UCSD-AML1 (cell line): ENCODE results near the gene VIT.
"Not testable (repeated sequence)": the region's sequence is repeated elsewhere in the genome, so short reads cannot be mapped to it uniquely, and the experiment has no call there.

Experiments
- DNase-seq: peaks from one replicate; lab custom pipeline; 2025; ENCODE audit not compliant: unreplicated experiment; lab: John Stamatoyannopoulos, UW

The VIT gene

DNA sequence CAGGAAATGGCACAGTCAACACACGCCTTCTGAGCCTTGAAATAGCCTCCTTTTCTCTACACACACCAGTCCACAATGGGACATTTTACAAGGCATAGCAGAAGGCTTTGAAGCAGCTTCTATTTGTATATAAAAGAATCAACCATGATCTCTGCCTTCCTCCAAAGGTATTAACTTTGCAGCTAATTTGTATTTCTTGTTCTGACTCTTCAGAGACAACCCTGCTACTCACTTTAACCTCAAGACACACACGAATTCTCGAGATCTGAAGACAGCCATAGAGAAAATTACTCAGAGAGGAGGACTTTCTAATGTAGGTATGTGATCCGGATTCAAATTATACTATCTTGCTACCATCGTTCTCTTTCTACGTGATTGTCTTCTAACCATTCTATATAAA, 104.6 kb downstream of the VIT start:
- no peak for DNase-seq

GRCh38 chr2:36802952-36803351, 106.4 kb downstream of the VIT start:
- DNase-seq = no peak

DNA sequence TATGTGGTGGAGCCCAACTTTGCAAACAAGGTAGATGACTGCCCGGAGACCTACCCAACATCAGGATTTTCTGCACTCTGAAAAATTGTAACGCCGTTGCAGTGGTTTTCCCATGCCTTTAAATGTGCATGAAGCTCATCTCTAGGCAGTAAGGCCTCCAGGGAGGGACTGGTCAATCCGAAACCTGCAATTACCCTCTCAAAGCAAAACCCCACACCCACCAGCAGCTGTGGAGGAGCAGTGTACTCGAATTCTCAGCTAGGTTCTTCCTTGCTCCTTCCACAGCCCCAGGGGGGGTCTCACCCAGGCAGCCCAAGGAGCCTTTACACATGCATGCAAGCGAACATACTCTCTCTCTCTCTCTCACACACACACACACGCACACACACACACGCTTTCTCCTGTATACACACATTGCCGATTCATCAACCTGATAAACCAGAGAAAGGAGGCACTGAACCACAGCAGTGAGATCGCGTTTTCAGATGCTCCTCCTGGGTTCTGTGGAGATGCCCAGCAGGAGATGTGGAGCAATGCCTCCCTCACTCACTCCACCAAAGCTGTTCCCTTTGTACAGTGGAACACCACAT, 109.2 kb downstream of the VIT start:
- DNase-seq = no peak

DNA sequence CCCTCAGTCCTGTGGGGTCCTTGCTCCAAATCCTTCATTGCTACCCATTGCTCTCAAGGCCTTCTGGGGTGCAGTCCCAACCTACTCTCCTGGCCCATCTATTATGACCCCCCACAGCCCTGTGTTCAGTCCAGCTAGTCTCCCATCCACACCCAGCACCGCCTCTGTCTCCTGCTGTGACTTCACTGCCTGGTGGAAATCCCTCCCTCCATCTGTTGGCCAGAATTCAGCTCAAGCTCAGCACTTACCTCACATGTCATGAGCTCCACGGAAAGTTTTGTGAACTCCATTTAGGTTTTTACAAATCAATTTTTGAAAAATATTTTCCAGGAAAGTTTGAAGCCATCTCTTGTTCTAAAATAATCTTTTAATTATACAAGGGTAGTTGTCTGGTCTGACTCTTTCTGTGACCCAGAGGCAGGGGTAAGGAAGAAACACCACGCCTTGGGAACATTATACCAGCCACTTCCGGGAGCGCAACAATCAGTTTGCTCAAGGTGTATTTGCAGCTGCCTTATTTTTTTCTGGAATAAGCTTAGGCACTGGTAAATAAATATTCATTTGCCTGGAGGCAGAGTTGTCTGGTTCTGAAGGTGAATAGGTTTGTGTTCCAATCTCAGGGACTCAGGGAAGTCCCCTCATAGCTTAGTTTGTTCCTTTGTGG, 110.8 kb downstream of the VIT start:
- DNase-seq = no peak

DNA sequence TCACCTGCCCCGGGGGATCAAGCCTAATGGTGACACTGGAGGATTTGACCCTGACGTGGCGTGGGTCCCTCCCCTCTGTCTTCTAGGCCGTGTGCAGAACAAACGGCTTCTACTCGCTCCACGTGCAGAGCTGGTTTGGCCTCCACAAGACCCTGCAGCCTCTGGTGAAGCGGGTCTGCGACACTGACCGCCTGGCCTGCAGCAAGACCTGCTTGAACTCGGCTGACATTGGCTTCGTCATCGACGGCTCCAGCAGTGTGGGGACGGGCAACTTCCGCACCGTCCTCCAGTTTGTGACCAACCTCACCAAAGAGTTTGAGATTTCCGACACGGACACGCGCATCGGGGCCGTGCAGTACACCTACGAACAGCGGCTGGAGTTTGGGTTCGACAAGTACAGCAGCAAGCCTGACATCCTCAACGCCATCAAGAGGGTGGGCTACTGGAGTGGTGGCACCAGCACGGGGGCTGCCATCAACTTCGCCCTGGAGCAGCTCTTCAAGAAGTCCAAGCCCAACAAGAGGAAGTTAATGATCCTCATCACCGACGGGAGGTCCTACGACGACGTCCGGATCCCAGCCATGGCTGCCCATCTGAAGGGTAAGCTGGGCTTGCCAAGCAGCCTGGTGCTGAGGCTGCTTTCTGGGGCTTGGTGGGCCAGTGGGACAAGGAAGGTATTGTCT, 112.0 kb downstream of the VIT start:
- no peak for DNase-seq

GRCh38 chr2:36809069-36809445, 112.5 kb downstream of the VIT start:
- no peak for DNase-seq

GRCh38 chr2:36811071-36811470, 114.6 kb downstream of the VIT start:
- no peak for DNase-seq

GRCh38 chr2:36812196-36812595, 115.7 kb downstream of the VIT start:
- no peak for DNase-seq

- no peak for DNase-seq
Observed at GRCh38 chr2:36818542-36818941, 122.0 kb downstream of the VIT start.

DNA sequence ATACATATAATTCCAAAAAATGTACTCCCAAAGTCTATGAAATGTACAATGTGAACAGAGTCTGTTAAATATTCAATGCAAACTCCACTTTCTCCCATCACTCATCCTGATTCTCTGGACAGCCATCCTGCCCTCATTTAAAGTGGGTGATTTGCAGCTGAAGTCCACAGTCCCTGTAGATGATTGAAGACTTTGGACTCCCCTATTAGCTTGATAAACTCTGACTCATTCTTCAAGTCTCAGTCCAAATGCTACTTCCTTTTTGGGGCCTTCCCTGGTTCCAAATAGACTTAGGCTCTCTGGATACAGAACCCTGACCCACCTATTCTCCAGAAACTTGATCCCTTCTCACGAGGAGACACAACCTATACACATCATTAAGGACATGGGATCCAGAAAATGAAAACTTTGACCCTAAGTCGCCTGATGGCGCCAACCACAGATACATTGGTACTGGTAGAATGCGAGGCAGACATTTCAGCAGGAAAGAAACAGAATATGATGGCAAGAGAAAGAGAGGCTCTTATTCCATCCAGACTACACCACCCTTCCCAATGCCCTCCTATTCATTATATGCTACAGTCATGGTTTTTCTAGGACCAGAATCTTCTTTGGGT, 122.7 kb downstream of the VIT start:
- peak; percentile 20 for DNase-seq

DNA sequence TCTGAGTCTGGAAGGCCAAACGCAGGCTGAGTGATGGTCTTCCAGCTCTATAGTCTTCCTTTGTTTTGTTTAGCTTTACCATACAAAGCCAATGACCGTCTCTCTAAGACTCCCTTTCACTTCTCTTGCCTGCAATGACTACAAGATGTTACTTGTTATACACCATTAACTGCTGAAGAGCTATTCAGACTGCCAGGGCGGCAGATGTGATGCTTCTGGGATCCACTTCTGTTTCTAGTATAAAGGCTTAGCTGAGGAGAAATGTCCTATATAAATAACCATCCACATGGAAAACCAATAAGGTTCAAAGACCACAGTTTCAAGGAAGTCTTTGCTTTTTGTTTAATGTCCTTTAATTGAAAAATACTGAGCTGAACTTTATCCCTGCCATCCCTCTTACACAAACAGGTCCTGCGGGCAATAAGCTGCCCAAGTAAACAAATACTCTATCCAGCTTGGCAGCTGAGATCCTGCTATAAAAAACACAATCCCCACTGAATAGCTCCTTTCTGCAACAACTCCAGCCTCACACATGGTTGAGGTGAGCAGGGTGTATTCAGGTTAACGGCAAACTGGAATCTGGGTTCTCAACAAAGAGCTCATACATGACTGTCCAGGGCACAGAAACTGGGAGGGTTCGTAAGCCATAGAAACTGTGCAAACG, 124.6 kb downstream of the VIT start:
- DNase-seq = no peak

DNA sequence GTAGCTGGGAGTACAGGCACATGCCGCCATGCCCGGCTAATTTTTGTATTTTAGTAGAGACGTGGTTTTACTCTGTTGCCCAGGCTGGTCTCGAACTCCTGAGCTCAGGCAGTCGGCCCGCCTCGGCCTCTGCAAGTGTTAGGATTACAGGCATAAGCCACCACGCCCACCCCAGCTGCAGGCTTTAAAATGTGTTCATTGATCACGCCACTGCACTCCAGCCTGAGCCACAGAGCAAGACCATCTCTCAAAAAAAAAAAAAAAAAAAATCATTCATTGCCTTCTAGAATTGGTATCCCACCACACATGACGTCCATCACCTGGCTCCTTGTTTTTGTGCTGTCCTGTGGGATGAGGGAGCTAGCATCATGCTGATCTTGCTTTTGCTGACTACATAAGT, 127.4 kb downstream of the VIT start:
- DNase-seq = no peak

DNA sequence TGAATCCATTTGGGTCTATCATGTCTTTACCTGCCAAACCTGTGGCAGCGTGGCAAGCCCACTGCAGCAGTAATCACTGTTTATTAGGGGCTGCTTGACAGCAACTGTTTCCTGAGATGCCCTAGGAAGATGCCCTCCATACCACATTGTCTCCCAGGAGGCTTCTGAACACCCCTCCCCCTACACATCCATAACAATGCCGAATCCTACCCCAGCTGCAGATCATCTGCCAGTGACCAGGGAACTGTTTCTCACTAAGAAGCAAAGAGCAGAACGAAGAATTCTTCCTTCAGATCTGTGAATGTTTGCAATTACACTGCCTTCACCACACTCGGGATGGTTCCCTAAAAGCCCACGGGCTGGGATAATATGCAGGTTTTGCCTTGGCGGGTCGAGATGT, 127.8 kb downstream of the VIT start:
- DNase-seq = no peak

DNA sequence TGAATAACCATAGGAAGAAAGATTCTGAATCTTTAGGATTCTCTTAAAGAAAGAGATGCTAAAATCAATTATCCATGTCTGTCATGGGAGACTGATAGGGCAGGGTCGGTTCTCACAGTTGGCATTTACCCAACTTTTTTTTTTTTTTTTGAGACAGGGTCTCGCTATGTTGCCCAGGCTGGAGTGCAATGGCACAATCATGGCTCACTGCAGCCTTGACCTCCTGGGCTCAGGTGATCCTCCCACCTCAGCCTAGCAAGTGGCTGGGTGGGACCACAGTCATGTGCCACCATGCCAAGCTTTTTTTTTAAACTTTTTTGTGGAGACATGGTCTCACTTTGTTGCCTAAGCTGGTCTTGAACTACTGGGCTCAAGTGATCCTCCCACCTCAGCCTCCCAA, 128.2 kb downstream of the VIT start:
- not testable (repeated sequence) for DNase-seq

- DNase-seq = no peak
Observed at GRCh38 chr2:36831185-36831584, 134.7 kb downstream of the VIT start.

DNA sequence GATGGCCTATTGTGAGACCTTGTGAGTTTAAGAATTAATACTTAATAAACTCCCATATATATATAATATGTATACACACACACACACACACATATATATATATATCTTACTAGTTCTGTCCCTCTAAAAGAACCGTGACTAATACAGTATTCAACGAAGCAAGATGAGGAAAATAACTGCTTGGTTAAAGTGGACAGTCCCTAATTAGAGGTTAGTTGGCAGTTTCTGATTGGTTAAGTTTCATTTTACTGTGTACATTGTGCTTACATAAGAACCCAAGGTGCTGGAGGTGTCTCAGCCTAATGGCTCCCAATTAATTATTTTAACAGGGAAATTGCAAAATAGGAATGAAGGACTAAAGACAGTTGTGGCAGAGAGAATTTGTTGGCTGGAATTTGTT, 137.7 kb downstream of the VIT start:
- DNase-seq = no peak

GRCh38 chr2:36834731-36835524, 138.4 kb downstream of the VIT start:
- DNase-seq = no peak

DNA sequence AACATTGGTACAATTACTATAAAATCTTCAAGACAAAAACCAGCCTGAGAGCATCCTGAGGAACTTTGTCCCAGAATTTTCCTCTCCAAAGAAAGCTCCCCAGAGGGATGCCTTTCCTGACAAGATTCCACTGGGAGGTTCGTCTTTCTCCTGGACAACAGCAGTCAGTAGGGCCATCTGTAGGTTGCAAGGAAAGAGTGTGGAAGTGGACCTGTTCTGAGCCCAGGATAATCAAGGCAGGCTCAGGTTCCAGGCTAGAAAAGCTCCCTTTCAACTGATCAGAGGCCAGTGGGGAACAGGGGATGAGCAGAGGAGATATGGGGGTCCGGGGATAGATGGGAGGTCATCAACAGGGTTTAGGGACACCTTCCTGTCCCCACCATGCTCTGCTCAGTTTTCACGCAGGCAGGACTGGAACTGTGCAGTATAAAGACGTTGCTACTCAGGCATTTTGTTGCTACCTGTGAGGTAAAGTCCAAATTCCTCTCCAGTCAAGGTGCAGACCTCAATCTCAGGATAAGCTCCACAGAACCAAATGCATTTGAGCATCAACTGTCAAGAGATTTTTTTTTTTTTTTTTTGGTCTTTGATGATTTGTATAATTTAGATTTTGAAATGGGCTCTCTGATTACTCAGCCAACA, 143.6 kb downstream of the VIT start:
- DNase-seq = no peak

GRCh38 chr2:36843838-36844237, 147.3 kb downstream of the VIT start:
- no peak for DNase-seq

- no peak for DNase-seq
Observed at GRCh38 chr2:36849265-36849664, 152.8 kb downstream of the VIT start.
